Measurements from ENCODE around the gene BAIAP3.

The BAIAP3 gene

GRCh38 chr16:1371054-1371978, 37.9 kb downstream of the BAIAP3 start:
- no peaks in the 10 kb centered on the region for H3K9me3 ChIP-seq (ENCODE audit: insufficient read depth, low read length)
- TF ChIP-seq SUZ12 (IDR thresholded peaks at IDR 0.05; ENCODE audit: extremely low read depth, insufficient read depth, insufficient read length) (no peak), ZNF274 (IDR thresholded peaks at IDR 0.05; ENCODE audit: low read depth, low read length) (no peak), YY1 (IDR thresholded peaks at IDR 0.05; ENCODE audit: insufficient read depth, insufficient read length) (no peak)
- no peak for DNase-seq (ENCODE audit: low read depth, low spot score)
- peaks cover 14% of the 10 kb centered on the region for H3K4me1 ChIP-seq (ENCODE audit: insufficient read depth, insufficient read length)
- H3K4me3 ChIP-seq (ENCODE audit: insufficient read length, low read depth): no peak overlapping the region
- H3K27me3 ChIP-seq (ENCODE audit: insufficient read depth, insufficient read length): no peaks in the 10 kb centered on the region
- H3K36me3 ChIP-seq (ENCODE audit: insufficient read depth, insufficient read length, low read length): peaks cover 62% of the 10 kb centered on the region
- H3K9ac ChIP-seq (ENCODE audit: insufficient read length, low read depth): no peak overlapping the region

GRCh38 chr16:1372292-1372950, 39.0 kb downstream of the BAIAP3 start:
- Histone ChIP-seq H3K4me1 (ENCODE audit: insufficient read depth, insufficient read length) (peaks cover 17% of the 10 kb centered on the region), H3K27me3 (ENCODE audit: insufficient read depth, insufficient read length) (no peaks in the 10 kb centered on the region), H3K36me3 (ENCODE audit: insufficient read depth, insufficient read length, low read length) (peaks cover 59% of the 10 kb centered on the region), H3K4me3 (ENCODE audit: insufficient read length, low read depth) (no peak overlapping the region), H3K9ac (ENCODE audit: insufficient read length, low read depth) (no peak overlapping the region), H3K9me3 (ENCODE audit: insufficient read depth, low read length) (no peaks in the 10 kb centered on the region)
- DNase-seq (ENCODE audit: low read depth, low spot score): no peak
- TF ChIP-seq SUZ12 (IDR thresholded peaks at IDR 0.05; ENCODE audit: extremely low read depth, insufficient read depth, insufficient read length) (no peak), YY1 (IDR thresholded peaks at IDR 0.05; ENCODE audit: insufficient read depth, insufficient read length) (no peak), ZNF274 (IDR thresholded peaks at IDR 0.05; ENCODE audit: low read depth, low read length) (no peak)

- Histone ChIP-seq H3K27me3 (ENCODE audit: insufficient read depth, insufficient read length) (peaks cover 3% of the 10 kb centered on the region), H3K4me1 (ENCODE audit: insufficient read depth, insufficient read length) (peaks cover 26% of the 10 kb centered on the region), H3K9ac (ENCODE audit: insufficient read length, low read depth) (peak overlapping the region; percentile 17), H3K36me3 (ENCODE audit: insufficient read depth, insufficient read length, low read length) (peaks cover 56% of the 10 kb centered on the region), H3K4me3 (ENCODE audit: insufficient read length, low read depth) (no peak overlapping the region), H3K9me3 (ENCODE audit: insufficient read depth, low read length) (no peaks in the 10 kb centered on the region)
- TF ChIP-seq YY1 (IDR thresholded peaks at IDR 0.05; ENCODE audit: insufficient read depth, insufficient read length): no peak
- no peak for TF ChIP-seq SUZ12 (IDR thresholded peaks at IDR 0.05; ENCODE audit: extremely low read depth, insufficient read depth, insufficient read length)
- TF ChIP-seq ZNF274 (IDR thresholded peaks at IDR 0.05; ENCODE audit: low read depth, low read length): no peak
- DNase-seq (ENCODE audit: low read depth, low spot score): no peak
Observed at GRCh38 chr16:1374418-1375297, 41.2 kb downstream of the BAIAP3 start.

GRCh38 chr16:1375298-1375640, 41.8 kb downstream of the BAIAP3 start:
- no peak for DNase-seq (ENCODE audit: low read depth, low spot score)
- peak overlapping the region; percentile 8 for H3K9ac ChIP-seq (ENCODE audit: insufficient read length, low read depth)
- no peaks in the 10 kb centered on the region for H3K9me3 ChIP-seq (ENCODE audit: insufficient read depth, low read length)
- peaks cover 3% of the 10 kb centered on the region for H3K27me3 ChIP-seq (ENCODE audit: insufficient read depth, insufficient read length)
- H3K36me3 ChIP-seq (ENCODE audit: insufficient read depth, insufficient read length, low read length): peaks cover 50% of the 10 kb centered on the region
- H3K4me3 ChIP-seq (ENCODE audit: insufficient read length, low read depth): no peak overlapping the region
- TF ChIP-seq SUZ12 (IDR thresholded peaks at IDR 0.05; ENCODE audit: extremely low read depth, insufficient read depth, insufficient read length): no peak
- TF ChIP-seq YY1 (IDR thresholded peaks at IDR 0.05; ENCODE audit: insufficient read depth, insufficient read length): no peak
- no peak for TF ChIP-seq ZNF274 (IDR thresholded peaks at IDR 0.05; ENCODE audit: low read depth, low read length)
- H3K4me1 ChIP-seq (ENCODE audit: insufficient read depth, insufficient read length): peaks cover 26% of the 10 kb centered on the region

GRCh38 chr16:1375741-1376410, 42.4 kb downstream of the BAIAP3 start:
- peaks cover 26% of the 10 kb centered on the region for H3K4me1 ChIP-seq (ENCODE audit: insufficient read depth, insufficient read length)
- peak overlapping the region; percentile 8 for H3K9ac ChIP-seq (ENCODE audit: insufficient read length, low read depth)
- peaks cover 3% of the 10 kb centered on the region for H3K27me3 ChIP-seq (ENCODE audit: insufficient read depth, insufficient read length)
- no peak overlapping the region for H3K4me3 ChIP-seq (ENCODE audit: insufficient read length, low read depth)
- no peak for TF ChIP-seq SUZ12 (IDR thresholded peaks at IDR 0.05; ENCODE audit: extremely low read depth, insufficient read depth, insufficient read length)
- TF ChIP-seq YY1 (IDR thresholded peaks at IDR 0.05; ENCODE audit: insufficient read depth, insufficient read length): no peak
- TF ChIP-seq ZNF274 (IDR thresholded peaks at IDR 0.05; ENCODE audit: low read depth, low read length): no peak
- H3K36me3 ChIP-seq (ENCODE audit: insufficient read depth, insufficient read length, low read length): peaks cover 47% of the 10 kb centered on the region
- DNase-seq (ENCODE audit: low read depth, low spot score): no peak
- no peaks in the 10 kb centered on the region for H3K9me3 ChIP-seq (ENCODE audit: insufficient read depth, low read length)

GRCh38 chr16:1377406-1378010, 44.1 kb downstream of the BAIAP3 start:
- no peaks in the 10 kb centered on the region for H3K9me3 ChIP-seq (ENCODE audit: insufficient read depth, low read length)
- H3K27me3 ChIP-seq (ENCODE audit: insufficient read depth, insufficient read length): peaks cover 3% of the 10 kb centered on the region
- peaks cover 34% of the 10 kb centered on the region for H3K36me3 ChIP-seq (ENCODE audit: insufficient read depth, insufficient read length, low read length)
- H3K9ac ChIP-seq (ENCODE audit: insufficient read length, low read depth): peak overlapping the region; percentile 97
- TF ChIP-seq SUZ12 (IDR thresholded peaks at IDR 0.05; ENCODE audit: extremely low read depth, insufficient read depth, insufficient read length): no peak
- no peak for TF ChIP-seq YY1 (IDR thresholded peaks at IDR 0.05; ENCODE audit: insufficient read depth, insufficient read length)
- no peak for TF ChIP-seq ZNF274 (IDR thresholded peaks at IDR 0.05; ENCODE audit: low read depth, low read length)
- H3K4me1 ChIP-seq (ENCODE audit: insufficient read depth, insufficient read length): peaks cover 23% of the 10 kb centered on the region
- peak overlapping the region; percentile 85 for H3K4me3 ChIP-seq (ENCODE audit: insufficient read length, low read depth)
- DNase-seq (ENCODE audit: low read depth, low spot score): no peak
